HG02763 (cell line): Measurements from ENCODE around the gene MARCO.

Experiments used
- ATAC-seq: cut with Tn5 transposase; IDR thresholded peaks from one replicate; pipeline ENCODE4 v1.9.1; 2021; ENCODE audit warnings: mild to moderate bottlenecking, moderate library complexity; ENCODE audit not compliant: unreplicated experiment

MARCO gene, protein sequence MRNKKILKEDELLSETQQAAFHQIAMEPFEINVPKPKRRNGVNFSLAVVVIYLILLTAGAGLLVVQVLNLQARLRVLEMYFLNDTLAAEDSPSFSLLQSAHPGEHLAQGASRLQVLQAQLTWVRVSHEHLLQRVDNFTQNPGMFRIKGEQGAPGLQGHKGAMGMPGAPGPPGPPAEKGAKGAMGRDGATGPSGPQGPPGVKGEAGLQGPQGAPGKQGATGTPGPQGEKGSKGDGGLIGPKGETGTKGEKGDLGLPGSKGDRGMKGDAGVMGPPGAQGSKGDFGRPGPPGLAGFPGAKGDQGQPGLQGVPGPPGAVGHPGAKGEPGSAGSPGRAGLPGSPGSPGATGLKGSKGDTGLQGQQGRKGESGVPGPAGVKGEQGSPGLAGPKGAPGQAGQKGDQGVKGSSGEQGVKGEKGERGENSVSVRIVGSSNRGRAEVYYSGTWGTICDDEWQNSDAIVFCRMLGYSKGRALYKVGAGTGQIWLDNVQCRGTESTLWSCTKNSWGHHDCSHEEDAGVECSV

DNA sequence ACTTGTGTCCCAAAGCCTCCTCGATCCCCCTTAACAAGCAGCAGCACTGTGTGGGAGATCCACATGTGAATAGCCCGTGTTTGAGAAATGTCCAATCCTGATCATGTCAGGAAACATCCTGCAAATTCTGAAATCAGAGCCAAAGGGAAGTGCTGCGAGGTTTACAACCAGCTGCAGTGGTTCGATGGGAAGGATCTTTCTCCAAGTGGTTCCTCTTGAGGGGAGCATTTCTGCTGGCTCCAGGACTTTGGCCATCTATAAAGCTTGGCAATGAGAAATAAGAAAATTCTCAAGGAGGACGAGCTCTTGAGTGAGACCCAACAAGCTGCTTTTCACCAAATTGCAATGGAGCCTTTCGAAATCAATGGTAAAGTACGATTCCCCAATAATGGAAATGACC, at the start of gene MARCO:
TSS of gene MARCO (plus strand) at position 164 of the 400 bp plus-strand sequence. CDS start at position 271, 107 bp downstream.
- no peak for ATAC-seq

DNA sequence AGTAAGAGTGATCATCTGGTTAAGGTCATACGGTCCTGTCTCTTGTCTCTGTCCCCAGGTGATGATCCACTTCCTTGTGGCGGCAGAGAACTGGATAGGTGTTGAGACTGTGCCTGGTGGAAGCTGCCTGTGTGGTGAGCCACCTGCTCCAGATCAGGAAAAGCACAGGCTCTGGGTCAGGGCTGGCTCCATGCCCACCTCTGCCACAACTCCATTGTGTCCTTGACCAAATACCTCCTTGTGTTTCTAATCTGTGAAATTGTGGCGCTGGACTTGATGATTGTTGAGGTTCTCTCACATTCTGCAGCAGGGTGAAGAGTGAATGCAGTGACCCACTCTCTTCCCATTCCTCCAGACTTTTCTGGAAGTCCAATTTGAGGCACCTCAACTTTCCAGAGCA, 48.9 kb upstream of the MARCO start:
- no peak for ATAC-seq

DNA sequence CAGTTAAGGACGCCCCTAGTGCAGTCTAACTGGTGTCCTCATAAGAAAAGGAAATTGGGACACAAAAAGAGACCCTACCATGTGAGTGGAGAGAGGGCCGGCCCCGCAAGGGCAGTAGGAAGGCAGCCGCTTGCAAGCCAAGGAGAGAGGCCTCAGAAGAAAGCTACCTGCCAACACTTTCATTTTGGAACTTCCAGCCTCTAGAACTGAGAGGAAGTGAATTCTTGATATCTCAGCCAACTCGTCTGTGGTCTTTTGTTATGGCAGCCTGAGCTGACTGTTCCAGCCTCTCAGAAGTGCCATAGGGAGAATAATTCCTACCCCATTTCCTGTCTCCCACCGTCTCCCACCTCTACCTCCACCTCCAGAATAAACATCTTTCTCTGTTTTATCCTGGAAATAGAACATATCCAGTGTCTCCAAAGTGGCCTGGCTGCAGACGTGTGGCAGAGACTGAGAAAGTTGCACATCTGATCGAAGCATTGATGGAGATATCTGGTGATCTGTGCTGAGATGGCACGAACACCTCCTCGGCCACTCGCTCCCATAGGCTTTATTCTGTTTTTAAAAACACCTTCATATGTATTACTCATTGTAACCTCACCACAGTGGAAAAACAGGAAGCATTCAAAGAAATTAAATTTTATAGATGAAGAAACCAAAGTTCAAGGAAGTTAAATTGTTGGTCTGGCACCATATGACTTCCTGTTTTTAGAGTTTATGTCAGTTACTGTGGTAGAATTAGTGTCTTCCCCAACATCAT, 39.5 kb upstream of the MARCO start:
- ATAC-seq = no peak

DNA sequence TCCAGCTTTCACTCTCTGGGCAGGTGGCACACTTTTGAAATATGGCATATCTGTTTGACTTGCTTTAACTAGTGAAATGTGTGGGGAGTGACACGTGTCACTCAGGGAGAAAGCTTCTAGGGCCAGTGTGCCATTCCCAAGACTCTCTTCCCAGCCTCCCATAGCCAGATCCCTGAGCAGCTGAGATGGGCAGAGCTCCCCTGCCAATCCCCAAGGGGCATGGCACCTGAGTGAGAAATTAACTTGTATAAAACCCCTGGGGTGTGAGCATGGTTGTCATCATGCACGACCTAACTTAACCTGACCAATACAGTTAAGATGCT, 39.0 kb upstream of the MARCO start:
- no peak for ATAC-seq

DNA sequence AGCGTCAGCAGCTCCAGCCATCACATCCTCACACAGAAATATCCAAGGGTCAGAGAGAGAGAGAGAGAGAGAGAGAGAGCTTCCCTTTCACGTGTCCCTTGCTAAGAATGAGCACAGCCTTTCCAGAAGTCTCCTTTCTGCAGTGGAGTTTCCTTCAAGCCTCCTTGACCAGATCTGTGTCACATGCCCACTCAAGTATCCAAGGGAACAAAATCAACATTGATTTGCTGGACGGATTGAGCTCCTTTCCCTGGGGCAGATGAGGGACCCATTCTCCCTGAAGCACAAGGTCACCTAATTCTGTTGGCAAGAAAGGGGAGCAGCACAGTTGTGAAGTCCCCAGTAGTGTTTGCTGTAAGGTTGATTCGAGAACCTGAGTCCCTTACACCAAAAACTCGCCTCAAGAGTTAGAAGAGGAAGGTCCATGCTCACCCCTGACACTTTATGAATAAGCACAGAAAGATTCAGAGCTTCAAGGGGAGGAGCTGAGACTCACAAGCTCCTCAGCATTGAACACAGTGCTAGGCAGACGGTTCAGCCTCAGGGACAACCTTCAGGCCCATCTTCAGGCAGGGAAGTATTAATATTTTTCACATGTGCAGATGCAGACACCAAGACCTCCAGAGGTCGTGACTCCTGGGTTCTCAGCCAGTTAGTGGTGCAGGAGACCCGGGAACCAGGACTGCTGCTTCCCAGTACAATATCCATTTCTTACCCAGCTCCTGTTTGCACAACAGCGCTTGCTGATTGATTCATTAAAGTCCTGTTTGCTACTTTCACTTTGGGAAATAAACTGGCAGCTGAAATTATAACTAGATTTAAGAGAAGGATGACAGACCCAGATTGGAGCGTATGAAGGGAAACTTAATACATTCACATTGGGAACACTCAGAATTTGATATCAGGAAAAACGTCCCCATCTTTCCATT, 38.2 kb upstream of the MARCO start:
- no peak for ATAC-seq

DNA sequence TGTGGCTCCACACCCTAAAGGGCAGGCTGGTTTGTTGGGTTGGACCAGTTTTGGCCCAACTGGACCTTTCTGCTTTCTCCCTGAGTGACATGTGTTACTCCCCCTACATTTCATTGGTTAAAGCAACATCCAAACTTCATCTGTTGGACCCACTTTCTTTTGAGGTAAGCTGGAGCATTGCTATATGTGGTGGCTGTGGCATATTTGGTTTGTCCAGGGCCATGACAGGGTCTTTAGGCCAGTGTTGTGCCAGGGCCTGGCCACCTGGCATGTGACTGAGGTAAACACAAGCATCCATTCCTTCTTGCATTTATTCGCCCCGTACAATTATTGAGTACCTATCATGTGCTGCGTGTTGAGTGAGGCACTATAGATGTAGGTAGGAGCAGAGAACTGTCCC, 36.8 kb upstream of the MARCO start:
- ATAC-seq = no peak

DNA sequence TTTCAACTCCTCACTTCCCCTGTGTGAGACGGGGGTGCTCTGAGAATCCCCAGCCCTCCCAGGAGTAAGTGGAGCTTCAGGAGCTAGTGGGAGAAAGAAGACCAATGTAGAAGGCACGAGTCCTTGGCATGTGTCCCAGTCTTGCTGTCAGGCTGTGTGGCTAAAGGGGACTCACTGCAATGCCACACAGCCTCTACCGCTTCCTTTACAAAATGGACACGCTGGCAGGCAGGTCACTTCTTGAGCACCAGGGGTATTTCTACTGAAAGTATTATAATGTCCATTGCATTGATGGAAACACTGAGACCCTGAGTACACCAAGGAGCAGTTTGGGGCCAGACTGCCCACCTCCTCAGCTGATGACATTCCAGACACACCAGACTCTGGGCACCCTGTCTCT, 35.8 kb upstream of the MARCO start:
- no peak for ATAC-seq

DNA sequence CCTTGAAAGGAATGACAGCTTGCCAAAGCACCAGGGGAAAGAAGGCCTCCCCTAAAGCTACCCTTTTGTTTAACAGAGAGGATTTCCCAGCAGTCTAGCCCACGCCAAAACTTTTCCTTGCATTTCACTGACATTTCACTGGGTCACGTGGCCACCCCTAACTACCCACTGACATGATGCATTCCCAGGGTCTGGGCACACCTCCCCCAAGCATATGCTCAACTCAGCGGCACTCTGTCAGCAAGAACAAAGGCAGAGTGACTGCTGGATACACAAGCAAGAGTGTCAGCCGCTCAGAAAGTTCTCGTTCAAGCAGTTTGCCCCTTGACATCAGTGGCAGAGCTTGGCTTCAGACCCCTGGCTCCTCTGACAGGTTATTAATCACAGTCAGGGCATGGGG, 34.2 kb upstream of the MARCO start:
- no peak for ATAC-seq

DNA sequence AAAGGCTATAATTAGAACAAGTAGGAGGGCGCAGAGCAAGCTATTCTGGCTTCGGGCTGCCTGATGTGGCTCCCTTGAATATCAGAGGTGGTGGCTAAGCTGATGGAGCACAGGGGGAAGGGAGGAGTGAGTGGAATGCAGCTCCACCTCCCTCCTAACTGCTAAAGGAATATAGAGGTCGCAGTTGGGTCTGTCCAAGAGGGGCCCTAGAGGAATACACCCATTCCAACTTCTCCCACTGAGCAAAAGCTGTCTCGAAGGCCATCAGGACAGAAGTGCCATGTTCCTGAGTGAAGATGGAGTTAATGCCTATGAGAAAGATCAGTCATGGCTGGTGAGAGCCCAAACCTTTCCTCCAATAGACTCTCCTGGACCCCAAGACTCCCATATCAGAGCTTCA, 32.8 kb upstream of the MARCO start:
- no peak for ATAC-seq

DNA sequence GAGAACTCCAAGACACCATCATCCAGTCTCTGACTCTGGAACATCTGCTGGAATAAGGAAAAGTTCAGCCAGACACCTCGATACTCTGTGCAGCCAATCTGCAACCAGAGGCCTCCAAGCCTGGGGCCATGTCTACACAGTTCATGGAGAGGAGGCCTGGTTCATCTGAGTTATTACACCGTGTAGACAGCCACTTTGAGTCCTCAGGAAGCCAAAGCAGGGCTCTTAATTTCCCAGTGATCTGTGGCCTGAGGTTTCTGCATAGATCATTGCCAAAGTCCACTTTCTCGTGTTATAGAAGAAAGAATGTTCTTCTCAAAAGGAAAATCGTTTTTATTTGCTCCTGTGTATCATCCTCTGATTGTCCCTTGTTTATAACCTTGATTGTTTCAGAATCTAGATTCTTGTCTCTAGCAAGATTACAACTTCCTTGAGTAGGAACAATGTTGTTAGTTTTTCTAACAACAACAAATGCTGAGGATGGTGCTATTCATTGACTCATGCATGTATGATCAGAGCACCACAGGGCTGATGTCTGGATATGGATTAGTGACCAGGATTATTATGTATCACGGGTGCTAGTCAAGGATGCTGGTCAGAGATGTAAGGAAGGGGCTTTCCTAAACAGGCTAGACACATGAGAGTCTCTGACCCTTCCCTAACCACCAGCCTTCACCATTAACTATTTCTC, 30.7 kb upstream of the MARCO start:
- ATAC-seq = no peak

DNA sequence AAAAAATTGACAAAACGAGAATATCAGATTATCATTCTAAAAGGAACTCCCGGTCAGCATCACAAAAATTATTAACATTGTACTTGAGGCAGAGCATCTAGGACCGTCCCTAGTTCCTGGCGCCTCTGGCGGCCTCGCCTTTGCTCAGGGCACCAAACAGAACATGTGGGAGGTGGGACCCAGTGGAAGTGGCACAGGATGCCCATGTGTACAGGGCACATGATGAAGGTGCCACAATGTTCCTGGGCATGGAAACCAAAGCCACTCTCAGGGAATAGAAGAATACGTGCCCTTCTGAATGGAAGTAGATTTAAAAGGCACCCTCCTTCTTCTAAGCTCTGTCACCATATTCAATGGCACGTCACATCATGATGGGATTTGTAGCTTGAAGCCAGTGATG, 30.1 kb upstream of the MARCO start:
- no peak for ATAC-seq

DNA sequence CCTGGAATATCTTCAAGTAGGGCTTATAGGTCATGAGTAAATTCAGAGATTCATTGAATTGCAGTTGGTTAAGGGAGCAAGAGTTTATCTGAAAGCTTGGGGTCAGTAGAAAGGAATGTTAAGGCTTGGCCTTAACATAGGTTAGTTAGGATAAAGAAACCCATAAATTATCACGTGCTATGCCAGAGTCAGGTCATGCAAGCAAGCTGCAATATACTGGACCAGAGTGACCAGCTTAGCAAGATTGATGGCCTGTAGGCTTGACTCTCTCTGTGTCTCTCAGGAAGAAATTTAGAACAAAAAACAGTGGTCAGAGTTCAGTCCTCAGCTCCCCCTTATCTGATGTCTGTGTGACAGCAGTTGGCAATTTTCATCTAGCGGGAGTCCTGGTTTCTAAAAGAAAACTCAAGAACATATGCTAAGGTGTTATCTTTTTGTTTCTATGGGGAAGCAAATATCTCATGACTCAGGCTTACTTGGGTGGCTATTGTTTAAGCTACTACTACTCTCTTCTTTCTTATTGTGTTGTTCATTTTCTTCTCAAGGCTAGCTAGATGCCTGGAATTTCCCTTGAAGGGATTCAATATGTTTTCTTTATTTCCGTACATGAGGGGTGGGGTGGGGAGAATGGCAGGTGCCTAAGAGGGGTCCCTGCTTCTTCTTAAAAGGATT, 28.7 kb upstream of the MARCO start:
- ATAC-seq = no peak

DNA sequence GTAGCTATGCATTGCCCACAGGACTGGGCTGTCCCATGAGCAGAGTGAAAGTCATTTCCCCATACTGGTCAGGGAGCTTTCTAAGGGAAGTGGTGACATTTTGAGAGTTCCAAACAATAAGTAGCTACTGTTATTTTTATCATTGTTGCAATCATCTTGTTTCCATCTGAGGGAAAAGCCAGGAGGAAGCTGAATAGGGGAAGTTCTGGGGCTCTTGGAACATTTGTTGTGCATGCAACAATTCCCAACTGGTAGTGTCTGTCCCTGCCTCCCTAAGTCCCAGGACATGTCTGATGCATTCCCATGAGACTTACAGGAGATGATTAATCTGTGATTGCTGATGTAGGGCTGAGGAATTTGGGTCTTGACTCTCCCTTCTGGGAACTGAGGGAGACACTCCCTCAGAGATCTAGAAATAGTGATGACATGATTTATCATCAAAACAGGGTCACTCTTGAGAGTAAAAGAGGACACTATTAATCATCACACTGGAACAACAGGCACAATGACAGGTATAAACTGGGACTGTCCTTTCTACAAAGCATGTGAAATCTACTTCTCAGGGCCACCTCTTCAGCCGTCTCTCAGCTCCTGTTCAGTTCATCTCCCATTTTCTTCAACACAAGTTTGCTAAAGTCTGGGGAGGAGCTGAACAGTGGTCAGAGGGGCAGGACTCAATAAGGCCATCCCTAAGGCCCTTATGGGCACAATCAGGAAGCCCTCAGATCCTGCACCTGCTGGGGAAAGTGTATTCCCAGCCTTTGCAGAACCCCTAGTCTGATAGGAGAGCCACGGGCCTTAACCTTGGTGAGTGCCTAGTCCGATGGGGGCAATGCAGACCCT, 28.0 kb upstream of the MARCO start:
- no peak for ATAC-seq

DNA sequence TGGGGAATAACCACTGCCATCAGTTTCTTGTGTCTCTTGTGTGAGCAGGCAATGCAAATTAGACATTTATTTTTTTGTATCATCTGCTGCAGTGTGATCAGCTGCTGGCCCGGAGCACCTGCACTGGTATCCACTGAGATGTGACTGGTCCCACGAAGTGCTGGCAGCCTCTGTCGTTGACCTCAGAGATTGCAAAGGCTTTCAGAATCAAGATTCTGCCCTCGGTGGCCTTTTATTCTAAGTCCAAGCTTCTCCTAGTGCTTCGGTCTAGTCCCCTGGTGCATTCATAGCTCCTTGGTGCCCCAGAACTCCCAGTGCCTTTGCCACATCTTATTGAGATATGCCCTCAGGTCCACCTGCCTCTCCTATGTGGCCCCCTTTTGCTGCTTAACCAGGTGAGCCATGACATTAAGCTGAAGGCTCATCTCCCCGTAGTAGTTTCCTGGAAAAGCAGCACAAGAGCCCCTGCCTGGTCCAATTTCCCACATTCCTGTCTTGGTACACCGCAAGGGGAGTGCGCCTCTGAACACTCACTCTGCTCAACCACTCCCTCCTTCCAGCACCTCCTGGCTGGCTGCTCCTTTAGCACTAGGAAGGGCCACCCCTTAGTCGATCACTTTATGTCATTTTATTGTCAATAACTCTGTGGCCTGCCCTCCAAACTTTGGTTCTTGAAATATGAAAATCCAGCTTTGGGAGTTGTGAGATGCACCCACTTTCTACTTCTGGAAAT, 27.1 kb upstream of the MARCO start:
- ATAC-seq = no peak

DNA sequence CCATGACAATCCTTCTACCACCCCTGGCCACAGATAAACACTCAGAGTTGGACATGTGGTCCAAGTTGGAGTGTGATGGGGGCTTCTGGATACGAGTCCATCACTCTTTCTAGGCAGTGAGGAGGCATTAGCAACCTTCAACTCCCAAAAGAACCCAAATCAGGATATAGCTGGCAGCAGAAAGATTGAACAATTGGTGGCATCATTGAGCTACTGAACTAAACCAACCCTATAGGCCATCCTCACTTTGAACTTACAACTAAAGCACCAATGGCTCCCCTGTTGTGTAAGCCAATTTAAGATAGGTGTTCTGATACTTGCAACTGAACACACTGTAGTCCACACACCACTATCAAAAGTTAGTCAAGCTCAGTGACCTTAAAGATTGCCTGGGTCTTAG, 24.0 kb upstream of the MARCO start:
- ATAC-seq = no peak

DNA sequence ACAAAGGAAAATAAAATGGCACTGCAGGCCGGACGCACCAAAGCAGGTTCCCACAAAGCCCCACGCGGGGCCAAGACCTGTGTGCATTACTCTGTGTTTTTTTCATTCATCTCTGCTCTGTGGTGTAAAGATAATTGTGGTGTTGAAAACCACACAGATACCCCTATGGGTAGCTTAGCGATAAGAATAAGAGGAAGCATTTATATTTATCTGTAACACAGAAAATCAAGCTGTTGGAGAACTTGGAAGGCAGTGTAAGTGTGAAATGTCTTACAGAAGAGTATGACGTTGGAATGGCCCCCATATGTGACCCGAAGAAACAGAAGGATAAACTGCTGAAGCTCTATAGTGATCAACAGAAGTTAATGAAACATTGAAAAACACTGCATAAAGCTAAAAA, 20.3 kb upstream of the MARCO start:
- no peak for ATAC-seq

DNA sequence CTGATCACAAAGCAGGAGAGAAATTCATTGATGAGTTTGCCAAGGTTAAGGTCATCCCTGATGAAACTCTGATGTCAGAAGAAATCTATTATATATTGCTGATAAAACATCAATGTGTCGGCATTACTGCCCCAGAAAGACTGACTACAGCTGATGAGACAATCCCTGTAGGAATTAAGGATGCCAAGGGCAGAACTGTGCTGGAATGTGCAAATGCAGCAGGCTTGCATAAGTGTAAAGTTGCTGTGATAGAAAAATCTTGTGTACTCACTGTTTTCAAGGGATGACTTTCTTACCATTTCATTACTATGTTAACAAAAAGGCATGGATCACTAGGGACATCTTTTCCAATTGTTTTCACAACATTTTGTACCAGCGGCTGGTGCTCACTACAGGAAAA, 19.7 kb upstream of the MARCO start:
- no peak for ATAC-seq

DNA sequence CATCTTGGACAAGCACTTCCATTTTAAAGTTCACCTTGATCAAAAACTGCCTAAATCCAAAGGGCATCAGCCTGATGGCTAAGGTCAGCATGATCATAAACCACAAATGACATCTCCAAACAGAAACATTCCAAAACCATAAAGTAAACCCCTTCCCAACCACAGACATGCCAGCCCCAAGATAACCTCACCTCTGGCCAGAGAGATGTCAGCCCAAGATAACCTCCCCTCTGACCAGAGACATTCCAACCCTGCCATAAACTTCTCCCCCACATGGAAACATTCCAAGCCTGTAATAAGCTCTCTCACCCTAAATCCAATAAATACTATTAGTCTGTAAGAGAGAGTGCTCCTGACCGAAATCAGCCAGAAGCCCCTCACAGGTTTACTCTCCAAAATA, 18.6 kb upstream of the MARCO start:
- ATAC-seq = no peak

DNA sequence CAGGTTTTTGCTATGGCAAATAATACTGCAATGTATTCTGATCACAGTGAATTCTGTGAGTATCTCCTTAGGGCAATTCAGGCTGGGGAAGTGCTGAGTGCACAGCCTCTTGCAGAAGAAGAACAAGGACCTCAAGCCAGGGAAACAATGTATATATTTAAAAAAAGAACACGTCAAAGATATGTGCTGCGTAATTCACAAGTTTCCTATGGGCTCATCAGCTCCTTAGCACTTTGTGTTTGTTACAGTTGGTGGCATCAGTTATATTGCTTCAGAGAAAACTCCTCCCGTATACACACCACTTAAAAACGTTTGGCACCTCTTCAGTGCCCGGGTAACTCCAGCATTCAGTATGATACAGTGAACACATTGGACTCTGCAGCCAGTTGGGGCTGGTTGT, 16.5 kb upstream of the MARCO start:
- no peak for ATAC-seq
